DOHH2 (cell line): ENCODE data around the gene TIGD7.

Source experiments
- H3F3A ChIP-seq: fragments of 200-600 bp; sonication (generic), shearing (Covaris generic); 2 replicates; pipeline ENCODE4 v1.6.0; 2016; ENCODE audit warnings: antibody characterized with exemption, mild to moderate bottlenecking; ENCODE audit not compliant: control insufficient read depth, insufficient read depth
- H3K27ac ChIP-seq: fragments of 200-600 bp; sonication (generic); 2 replicates; pipeline ENCODE4 v1.5.1; 2014; ENCODE audit warnings: low read depth, mild to moderate bottlenecking, low read length, moderate library complexity
- H3K27me3 ChIP-seq: fragments of 200-600 bp; sonication (generic); 2 replicates; pipeline ENCODE4 v1.6.1; 2014; ENCODE audit warnings: mild to moderate bottlenecking, low read length, mixed read lengths; ENCODE audit not compliant: control insufficient read depth
- H3K36me3 ChIP-seq: fragments of 200-600 bp; sonication (generic); 2 replicates; pipeline ENCODE4 v1.6.1; 2014; ENCODE audit warnings: mild to moderate bottlenecking, low read length, moderate library complexity, mixed read lengths; ENCODE audit not compliant: control insufficient read depth
- H3K4me1 ChIP-seq: fragments of 200-600 bp; sonication (generic); 2 replicates; pipeline ENCODE4 v1.6.1; 2014; ENCODE audit warnings: mild to moderate bottlenecking, low read length, mixed read lengths; ENCODE audit not compliant: control insufficient read depth
- H3K4me2 ChIP-seq: fragments of 200-600 bp; sonication (generic); 2 replicates; pipeline ENCODE4 v1.6.0; 2014; ENCODE audit warnings: mild to moderate bottlenecking, low read length, moderate library complexity
- H3K4me3 ChIP-seq: fragments of 200-600 bp; sonication (generic); 2 replicates; pipeline ENCODE4 v1.5.1; 2014; ENCODE audit warnings: mild to moderate bottlenecking, low read length, mixed read lengths
- H3K79me2 ChIP-seq: fragments of 200-600 bp; sonication (generic); 2 replicates; pipeline ENCODE4 v1.6.1; 2014; ENCODE audit warnings: mild to moderate bottlenecking, low read length, mixed read lengths; ENCODE audit not compliant: control insufficient read depth
- H3K9me2 ChIP-seq: fragments of 200-600 bp; sonication (generic); replicated peaks from 2 replicates; pipeline ENCODE4 v1.6.1; 2014; ENCODE audit warnings: mild to moderate bottlenecking, low read length, mixed read lengths; ENCODE audit not compliant: control insufficient read depth
- H3K9me3 ChIP-seq: fragments of 200-600 bp; sonication (generic); 2 replicates; pipeline ENCODE4 v1.6.1; 2014; ENCODE audit warnings: antibody characterized with exemption, low read length, mixed read lengths; ENCODE audit not compliant: control insufficient read depth, insufficient read depth
- H4K20me1 ChIP-seq: fragments of 200-600 bp; sonication (generic); 2 replicates; pipeline ENCODE4 v1.6.0; 2014; ENCODE audit warnings: low read depth, mild to moderate bottlenecking, antibody characterized with exemption, low read length, moderate library complexity; ENCODE audit not compliant: control insufficient read depth, insufficient read depth
- CTCF ChIP-seq: fragments of 200-600 bp; sonication (generic); IDR thresholded peaks from one replicate; pipeline ENCODE4 v1.5.1; 2014; ENCODE audit warnings: antibody characterized with exemption, mild to moderate bottlenecking, low read depth, low read length; ENCODE audit not compliant: poor library complexity, severe bottlenecking
- EZH2phosphoT487 ChIP-seq: fragments of 200-600 bp; sonication (generic); IDR thresholded peaks from 2 replicates; pipeline ENCODE4 v1.6.1; 2017; ENCODE audit warnings: borderline replicate concordance, mild to moderate bottlenecking, antibody characterized with exemption, low read length, moderate library complexity, mixed read lengths

TIGD7 gene

GRCh38 chr16:3268294-3268693 is 36.9 kb downstream of the TIGD7 start:
- Histone ChIP-seq H3K9me3 (peaks cover 5% of the 10 kb centered on the region), H3F3A (no peaks in the 10 kb centered on the region; the same call in 1 of the 2 replicates), H3K27ac (no peak overlapping the region), H3K9me2 (no peaks in the 10 kb centered on the region), H3K4me2 (no peak overlapping the region), H3K4me1 (peaks cover 13% of the 10 kb centered on the region), H4K20me1 (no peaks in the 10 kb centered on the region), H3K36me3 (0 out of 2 replicates have a peak, but pooled peaks cover 3% of the 10 kb centered on the region), H3K27me3 (no peaks in the 10 kb centered on the region), H3K4me3 (no peak overlapping the region), H3K79me2 (no peaks in the 10 kb centered on the region)
- TF ChIP-seq EZH2phosphoT487 (no peak), CTCF (no peak)

GRCh38 chr16:3266873-3267537 is 38.2 kb downstream of the TIGD7 start:
- no peaks in the 10 kb centered on the region for H3K79me2 ChIP-seq
- H3K4me2 ChIP-seq, result no peak overlapping the region
- H3K36me3 ChIP-seq, result 0 out of 2 replicates have a peak, but pooled peaks cover 3% of the 10 kb centered on the region
- TF ChIP-seq CTCF (peak; percentile 71), EZH2phosphoT487 (no peak)
- peaks cover 16% of the 10 kb centered on the region for H3K4me1 ChIP-seq
- H3K27ac ChIP-seq, result no peak overlapping the region
- H3F3A ChIP-seq, result no peaks in the 10 kb centered on the region; the same call in 1 of the 2 replicates
- no peaks in the 10 kb centered on the region for H4K20me1 ChIP-seq
- H3K27me3 ChIP-seq, result no peaks in the 10 kb centered on the region
- H3K9me3 ChIP-seq, result peaks cover 5% of the 10 kb centered on the region
- H3K9me2 ChIP-seq, result no peaks in the 10 kb centered on the region
- H3K4me3 ChIP-seq, result no peak overlapping the region

GRCh38 chr16:3264137-3265036 is 40.8 kb downstream of the TIGD7 start:
- no peaks in the 10 kb centered on the region for H3K79me2 ChIP-seq
- peaks cover 5% of the 10 kb centered on the region for H3K9me3 ChIP-seq
- peak; percentile 27 for TF ChIP-seq CTCF
- no peak for TF ChIP-seq EZH2phosphoT487
- H3K36me3 ChIP-seq, result 0 out of 2 replicates have a peak, but pooled peaks cover 3% of the 10 kb centered on the region
- peak overlapping the region; percentile 60 for H3K27ac ChIP-seq
- peak overlapping the region; percentile 73 for H3K4me3 ChIP-seq
- no peaks in the 10 kb centered on the region for H3K27me3 ChIP-seq
- no peaks in the 10 kb centered on the region for H3K9me2 ChIP-seq
- H4K20me1 ChIP-seq, result no peaks in the 10 kb centered on the region
- no peaks in the 10 kb centered on the region; the same call in 1 of the 2 replicates for H3F3A ChIP-seq
- peak overlapping the region; percentile 85 for H3K4me2 ChIP-seq
- peaks cover 16% of the 10 kb centered on the region for H3K4me1 ChIP-seq
